Measurements from ENCODE around the gene DTX2.
"Not testable (repeated sequence)": the region's sequence is repeated elsewhere in the genome, so short reads cannot be mapped to it uniquely, and the experiment has no call there.

DNA sequence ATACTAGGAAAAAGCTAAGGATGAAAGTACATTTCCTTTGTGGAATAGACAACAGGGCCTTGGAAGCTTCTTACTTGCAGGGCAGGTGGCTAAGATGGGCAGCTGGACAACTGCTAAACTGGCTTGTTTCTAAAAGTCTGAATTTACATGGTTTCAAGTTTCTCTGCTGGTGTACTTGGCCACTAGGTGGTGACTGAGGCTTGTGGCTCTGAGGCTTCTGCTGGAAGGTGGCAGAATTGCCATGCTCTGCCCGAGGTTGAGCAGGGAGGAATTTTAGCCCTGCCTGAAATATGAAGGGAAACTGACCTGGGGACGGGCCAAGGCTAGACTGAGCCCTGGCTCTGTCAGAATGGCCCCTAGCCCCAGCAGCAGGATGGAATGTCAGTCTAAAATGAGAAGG, 23.6 kb upstream of the DTX2 start:
- TF ChIP-seq, protein P1, sequence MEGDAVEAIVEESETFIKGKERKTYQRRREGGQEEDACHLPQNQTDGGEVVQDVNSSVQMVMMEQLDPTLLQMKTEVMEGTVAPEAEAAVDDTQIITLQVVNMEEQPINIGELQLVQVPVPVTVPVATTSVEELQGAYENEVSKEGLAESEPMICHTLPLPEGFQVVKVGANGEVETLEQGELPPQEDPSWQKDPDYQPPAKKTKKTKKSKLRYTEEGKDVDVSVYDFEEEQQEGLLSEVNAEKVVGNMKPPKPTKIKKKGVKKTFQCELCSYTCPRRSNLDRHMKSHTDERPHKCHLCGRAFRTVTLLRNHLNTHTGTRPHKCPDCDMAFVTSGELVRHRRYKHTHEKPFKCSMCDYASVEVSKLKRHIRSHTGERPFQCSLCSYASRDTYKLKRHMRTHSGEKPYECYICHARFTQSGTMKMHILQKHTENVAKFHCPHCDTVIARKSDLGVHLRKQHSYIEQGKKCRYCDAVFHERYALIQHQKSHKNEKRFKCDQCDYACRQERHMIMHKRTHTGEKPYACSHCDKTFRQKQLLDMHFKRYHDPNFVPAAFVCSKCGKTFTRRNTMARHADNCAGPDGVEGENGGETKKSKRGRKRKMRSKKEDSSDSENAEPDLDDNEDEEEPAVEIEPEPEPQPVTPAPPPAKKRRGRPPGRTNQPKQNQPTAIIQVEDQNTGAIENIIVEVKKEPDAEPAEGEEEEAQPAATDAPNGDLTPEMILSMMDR (IDR thresholded peaks at IDR 0.05; ENCODE audit: poor library complexity): peak; percentile 79
- TF ChIP-seq EZH2 (IDR thresholded peaks at IDR 0.05; ENCODE audit: borderline replicate concordance); EZH2phosphoT487 (IDR thresholded peaks at IDR 0.05; ENCODE audit: low read depth, severe bottlenecking, unreplicated experiment): not testable (repeated sequence)

Data from hepatocyte (in vitro differentiated cells).